OCI-LY1 (cell line): Measurements from ENCODE around the gene FOXF1.

Experiments used
- EZH2 ChIP-seq: fragments of 200-600 bp; sonication (generic), shearing (Covaris generic); IDR thresholded peaks from 2 replicates; pipeline ENCODE4 v1.8.0; 2017; ENCODE audit warnings: borderline replicate concordance, mixed run types, mild to moderate bottlenecking, antibody characterized with exemption, low read length, moderate library complexity, mixed read lengths
- TF ChIP-seq, protein P1 (sequence below): fragments of 200-600 bp; sonication (generic), shearing (Covaris generic); IDR thresholded peaks from 2 replicates; pipeline ENCODE4 v1.5.1; 2017; ENCODE audit warnings: mild to moderate bottlenecking, antibody characterized with exemption, low read length, moderate library complexity, mixed read lengths

GRCh38 chr16:86516623-86517003, 6.3 kb downstream of the FOXF1 start:
- TF ChIP-seq, protein P1, sequence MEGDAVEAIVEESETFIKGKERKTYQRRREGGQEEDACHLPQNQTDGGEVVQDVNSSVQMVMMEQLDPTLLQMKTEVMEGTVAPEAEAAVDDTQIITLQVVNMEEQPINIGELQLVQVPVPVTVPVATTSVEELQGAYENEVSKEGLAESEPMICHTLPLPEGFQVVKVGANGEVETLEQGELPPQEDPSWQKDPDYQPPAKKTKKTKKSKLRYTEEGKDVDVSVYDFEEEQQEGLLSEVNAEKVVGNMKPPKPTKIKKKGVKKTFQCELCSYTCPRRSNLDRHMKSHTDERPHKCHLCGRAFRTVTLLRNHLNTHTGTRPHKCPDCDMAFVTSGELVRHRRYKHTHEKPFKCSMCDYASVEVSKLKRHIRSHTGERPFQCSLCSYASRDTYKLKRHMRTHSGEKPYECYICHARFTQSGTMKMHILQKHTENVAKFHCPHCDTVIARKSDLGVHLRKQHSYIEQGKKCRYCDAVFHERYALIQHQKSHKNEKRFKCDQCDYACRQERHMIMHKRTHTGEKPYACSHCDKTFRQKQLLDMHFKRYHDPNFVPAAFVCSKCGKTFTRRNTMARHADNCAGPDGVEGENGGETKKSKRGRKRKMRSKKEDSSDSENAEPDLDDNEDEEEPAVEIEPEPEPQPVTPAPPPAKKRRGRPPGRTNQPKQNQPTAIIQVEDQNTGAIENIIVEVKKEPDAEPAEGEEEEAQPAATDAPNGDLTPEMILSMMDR, result no peak
- no peak for TF ChIP-seq EZH2
